HG02623 (cell line): ENCODE results near the gene DLX2.
"Not testable (repeated sequence)": the region's sequence is repeated elsewhere in the genome, so short reads cannot be mapped to it uniquely, and the experiment has no call there.

Source experiments
- ATAC-seq: cut with Tn5 transposase; IDR thresholded peaks from one replicate; pipeline ENCODE4 v1.9.1; 2021; ENCODE audit warnings: moderate library complexity; ENCODE audit not compliant: unreplicated experiment

The DLX2 gene

DNA sequence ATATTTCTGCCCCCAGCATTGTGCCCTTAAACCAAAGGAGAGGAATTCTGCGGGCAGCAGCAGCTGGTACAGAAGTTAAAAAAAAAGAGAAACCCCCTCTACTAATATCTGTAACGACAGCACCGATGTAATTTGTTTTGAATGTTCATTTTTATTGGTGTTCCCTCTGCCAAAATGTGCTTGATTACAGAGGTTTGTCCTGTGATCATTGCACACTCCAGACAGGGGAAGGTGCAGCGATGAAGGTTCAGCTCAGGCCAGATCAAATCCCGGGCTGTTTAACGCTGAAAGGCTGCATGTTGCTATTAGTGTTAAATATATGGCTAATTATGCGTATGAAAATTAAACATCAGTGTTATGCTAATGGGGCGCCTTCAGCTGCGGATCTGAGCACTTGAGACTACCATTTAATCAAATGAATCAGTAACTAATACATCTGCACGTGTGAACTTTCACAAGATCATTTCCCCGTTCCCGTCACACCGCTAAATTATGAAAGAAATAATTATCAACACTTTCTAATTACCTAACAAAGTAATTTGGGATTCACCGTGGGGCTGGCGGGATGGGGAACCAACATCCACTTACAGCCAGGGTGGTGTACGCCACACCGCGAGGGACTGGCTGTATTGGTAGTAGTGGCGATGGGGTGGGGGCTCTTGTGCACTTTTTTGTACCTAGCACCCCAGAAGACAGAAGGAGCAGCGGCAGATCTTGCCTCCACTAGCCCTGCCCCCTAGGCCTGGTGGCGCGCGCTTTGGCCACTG lies 18.9 kb downstream of the DLX2 start:
- no peak for ATAC-seq

DNA sequence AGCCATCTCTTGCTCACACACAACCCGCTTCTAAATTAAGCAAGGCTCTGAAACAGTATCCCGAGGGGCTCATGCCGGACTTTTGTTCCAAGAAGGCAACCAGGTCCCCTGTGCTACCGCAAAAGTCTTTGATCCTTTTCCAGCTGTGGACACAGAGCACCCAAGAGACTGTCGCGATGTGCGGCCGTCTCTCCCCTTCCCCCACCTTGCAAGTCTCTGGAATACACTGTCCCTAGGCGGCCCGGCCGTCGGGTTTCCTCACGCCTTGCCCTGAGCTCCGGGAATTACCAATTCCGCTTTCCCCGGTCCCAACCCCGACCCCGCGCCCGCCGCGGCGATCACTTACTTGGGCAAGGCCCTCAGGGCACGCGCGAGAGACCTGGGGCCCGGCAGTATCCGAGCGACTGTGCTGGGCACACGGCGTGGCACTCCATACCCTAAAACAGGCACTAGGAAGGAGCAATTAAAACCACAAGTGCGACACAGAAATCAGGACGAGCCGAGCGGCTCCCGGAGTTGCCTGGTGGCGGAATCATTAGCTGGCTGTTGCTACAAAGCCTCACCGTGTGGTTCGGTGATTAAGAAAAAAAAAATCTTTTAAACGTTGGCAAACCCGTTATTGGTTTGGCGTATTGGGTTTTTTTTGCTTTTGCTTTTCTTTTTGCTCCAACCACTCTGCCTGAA lies 19.6 kb downstream of the DLX2 start:
- no peak for ATAC-seq

DNA sequence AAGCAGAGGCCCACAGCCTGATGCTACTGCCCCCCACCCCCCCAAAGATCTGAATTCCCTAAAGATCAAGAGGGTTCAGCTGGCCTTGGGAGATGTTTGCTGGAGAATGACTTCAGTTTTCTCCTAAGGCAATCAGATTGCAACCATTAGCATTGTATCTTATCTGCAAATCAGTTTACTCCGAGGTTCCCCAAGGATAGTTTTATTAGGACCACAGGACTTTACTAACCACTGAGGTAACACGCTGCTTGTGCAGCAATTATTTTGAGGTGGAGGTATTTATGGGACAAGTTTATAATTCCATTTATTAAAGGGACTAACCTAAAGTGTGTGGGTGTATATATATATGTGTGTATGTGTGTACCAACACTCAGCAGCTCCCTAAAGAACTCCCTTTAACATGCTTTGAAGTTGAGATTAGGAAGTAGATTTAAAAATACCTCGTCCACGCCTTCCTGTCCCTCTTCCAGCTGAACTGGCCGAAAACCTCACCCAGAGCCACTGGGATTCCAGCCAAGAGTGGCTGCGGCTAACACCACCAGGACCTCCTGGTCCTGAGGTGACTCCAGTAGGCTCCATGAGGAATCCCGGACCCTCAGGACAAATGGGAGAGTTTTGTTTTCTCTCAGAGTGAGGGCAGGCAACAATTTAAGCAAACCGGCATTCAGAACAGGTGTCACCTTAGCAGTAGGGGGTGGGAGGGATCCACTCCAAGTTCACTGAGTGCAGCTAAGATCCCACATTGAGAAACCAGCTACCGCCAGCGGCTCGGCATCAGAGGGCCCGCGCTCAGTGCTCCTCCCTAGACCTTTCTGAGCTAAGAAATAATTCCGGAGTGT lies 20.4 kb downstream of the DLX2 start:
- ATAC-seq = no peak

DNA sequence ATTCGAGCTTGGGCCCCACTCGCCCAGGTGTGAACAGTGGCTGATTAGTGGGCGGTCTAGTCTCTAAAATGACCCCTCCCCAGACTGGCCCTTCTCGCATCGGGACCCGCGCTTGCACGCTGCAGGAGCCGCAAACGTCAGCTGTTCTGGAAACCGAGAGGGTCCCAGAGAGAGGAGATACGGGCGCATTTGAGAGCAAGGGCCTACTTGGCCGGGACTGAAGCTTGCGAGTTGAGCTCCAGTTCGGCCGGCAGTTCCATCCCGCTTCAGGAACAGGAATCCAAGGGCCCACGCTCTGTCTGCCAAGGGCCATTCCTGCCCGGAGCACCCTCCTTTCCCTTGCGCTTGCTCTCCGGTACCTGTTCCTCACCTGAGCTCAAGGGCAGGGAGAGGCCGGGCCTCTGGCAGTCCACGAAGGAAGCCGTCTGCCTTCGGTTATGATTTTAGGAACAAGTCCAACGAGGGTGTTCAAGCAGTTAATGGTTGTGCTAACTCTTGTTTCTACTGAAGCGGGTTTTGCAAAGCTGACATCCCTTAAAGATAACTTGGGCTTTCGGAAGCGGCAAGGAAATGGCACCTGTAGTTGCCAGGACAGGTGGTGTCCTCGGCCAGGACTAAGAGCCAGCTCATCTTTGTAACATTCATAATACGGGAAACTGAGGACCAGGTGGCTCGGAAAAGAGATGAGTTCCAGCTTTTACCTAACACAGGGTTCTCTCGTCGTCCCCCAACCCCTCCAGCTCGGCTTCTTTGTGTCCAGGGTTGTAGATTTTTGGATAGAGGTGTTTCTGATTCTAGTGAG lies 21.3 kb downstream of the DLX2 start:
- ATAC-seq = no peak

DNA sequence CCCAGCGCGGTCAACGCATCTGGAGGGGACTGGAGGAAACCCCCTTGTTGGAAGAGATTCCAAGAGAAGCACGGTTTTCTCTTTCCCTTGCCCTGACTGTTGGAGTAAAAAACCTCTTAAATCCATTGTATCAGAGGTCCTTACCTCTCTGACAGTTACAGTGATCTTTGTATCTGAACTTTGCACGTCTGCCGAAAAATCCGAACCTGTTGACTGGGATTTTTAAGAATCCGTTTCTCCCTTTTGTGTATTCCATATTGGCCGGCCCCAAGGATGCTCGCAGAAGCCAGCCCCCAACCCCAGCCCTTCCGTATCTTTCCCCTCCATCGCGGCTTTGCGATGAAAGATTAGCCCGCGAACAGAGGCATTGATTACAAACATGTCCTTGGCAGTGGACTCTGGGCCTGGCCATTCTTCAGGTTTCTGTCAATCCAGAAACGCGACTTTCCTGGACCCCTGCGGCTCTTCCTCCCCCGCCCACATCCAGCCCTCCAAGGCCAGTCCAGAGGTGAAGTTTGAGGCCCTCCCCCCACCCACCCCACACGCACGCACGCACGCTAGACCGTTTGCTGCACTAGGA lies 22.0 kb downstream of the DLX2 start:
- no peak for ATAC-seq

DNA sequence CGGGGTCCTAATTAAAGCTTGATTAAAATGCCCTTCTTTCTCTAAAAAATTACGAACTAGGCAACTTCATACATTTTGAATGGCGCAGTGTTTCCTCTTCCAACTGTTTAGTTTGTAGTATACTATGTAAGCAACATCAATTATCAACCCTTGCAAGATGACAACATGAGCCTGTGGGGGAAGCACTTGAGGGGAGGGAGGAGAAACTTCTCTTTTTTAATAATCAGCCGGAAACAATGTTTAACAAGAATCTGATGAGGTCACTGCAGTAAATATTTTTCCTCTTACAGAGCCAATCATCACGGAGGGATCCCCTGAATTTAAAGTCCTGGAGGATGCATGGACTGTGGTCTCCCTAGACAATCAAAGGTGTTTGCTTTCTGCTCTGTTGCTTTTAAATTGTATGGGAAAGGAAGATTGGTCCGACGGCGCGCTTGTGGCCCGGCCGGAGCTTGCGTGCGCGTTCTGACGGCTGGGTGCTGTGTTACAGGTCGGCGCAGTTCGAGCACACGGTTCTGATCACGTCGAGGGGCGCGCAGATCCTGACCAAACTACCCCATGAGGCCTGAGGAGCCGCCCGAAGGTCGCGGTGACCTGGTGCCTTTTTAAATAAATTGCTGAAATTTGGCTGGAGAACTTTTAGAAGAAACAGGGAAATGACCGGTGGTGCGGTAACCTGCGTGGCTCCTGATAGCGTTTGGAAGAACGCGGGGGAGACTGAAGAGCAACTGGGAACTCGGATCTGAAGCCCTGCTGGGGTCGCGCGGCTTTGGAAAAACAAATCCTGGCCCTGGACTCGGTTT lies 22.7 kb downstream of the DLX2 start:
- ATAC-seq = no peak

DNA sequence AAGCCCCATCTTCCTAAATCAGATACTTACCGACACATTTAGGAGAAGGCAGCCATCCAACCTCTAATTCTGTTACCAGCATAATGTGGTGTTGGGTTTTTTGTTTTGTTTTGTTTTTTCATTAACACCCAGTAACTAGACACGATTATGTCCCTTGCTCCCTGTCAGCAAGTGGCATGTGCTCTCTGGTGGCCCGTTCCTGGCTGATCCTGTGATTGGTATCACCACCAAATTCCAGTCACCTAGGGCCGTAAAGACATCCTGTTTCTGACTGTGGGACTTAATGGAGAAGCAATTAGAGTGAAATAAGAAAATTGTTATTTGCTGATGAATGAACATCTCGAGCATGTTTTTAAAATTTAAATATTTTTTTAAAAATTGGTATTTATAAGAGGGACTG lies 23.3 kb downstream of the DLX2 start:
- no peak for ATAC-seq

DNA sequence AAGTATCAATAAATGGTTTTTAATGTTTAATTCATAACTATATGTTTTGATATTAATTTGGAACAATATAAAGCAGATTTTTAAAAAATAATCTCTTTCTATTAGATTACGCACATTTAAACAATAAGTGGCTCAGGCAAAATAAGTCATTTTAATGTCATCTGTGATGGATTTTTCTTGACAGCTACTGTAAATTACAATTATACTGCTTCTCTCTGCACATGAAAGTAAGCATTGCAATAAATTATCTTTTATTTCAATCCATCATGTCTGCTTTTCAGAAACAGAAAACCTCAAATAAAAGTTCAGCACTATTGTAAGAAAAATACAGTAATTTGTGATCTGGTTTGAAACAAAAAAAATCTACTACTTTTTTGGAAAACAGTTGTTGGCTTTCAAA lies 28.4 kb downstream of the DLX2 start:
- no peak for ATAC-seq

DNA sequence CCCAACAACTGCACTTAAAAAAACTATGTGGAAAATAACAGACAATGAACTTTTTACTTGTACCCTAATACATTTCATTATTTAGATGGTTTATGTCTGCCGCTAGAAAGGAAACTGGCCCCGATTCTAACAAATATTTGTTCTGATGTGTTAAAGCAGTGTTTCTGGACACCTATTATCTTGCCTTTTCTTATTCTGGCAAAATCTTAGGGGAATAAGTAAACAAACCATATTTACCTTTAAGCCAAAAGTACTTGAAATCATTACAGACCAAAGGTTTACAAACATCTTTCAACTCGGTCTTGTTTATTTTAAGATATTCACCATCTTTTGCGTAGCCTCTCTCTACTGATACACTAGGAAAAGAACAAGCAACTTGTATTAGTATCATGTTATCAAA lies 29.2 kb downstream of the DLX2 start:
- ATAC-seq = no peak

DNA sequence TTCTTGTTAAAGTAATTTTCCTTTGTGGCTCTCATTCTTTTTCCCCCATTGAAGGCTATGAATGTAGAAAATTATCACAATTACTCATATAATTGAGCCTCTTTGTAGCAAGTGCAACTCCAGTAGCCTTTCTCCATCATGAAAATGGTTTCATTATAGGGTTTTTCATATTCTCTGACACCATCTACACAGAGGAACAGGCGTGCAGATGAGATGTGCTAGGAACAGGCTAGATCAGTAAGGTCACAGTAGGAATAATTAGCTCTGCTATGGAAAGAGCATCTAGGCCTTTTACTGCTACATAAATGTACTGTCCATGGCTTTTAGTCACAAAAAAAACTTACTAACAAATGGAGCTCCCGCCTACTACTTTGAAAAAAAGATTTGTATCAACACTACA lies 30.0 kb downstream of the DLX2 start:
- no peak for ATAC-seq

DNA sequence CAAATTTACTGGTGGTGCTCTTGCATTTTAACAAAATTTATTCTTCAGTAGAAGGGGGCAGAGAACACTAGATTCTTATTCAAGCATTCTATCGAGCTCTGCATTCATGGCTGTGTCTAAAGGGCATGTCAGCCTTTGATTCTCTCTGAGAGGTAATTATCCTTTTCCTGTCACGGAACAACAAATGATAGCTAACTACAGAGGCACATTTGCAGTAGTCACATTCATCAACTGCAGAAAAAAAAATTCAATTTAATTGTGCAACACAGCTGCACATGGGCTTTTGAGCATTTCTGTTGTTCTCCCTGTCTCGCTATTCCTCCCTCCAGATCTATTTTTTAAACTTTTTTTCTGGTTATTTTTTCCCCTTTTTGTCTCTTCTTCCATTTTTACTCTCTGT lies 30.4 kb downstream of the DLX2 start:
- ATAC-seq = no peak

DNA sequence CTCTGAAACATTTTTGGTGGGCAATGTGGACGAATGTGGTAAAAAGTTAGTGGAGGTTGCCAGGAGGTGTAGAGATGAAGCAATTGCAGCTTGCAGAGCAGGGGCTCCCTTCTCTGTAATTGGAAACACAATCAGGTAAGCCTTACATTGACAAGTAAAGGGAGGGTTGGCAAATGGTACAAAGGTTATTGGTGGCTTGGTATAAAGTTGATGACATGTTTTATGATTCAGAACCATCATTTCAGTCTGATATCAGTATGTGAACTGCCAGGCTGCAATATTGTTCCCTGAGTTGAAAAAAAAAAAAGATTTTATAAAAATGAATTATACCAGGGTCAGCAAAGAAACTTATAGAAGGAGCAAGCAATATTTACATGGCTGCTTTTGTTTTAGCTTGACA lies 31.8 kb downstream of the DLX2 start:
- no peak for ATAC-seq

DNA sequence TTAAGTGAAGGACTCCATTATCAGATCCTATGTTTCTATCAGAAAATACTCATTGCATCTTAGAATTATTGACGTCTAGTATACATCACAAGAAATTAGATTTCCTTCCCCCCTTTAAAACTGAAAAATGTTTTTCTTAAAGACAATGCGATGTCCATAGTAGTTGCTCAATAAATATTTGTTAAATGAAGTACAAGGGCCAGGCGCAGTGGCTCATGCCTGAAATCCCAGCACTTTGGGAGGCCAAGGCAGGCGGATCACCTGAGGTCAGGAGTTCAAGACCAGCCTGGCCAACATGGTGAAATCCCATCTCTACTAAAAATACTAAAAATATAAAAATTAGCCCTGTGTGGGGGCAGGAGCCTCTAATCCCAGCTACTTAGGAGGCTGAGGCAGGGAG lies 34.8 kb downstream of the DLX2 start:
- not testable (repeated sequence) for ATAC-seq

DNA sequence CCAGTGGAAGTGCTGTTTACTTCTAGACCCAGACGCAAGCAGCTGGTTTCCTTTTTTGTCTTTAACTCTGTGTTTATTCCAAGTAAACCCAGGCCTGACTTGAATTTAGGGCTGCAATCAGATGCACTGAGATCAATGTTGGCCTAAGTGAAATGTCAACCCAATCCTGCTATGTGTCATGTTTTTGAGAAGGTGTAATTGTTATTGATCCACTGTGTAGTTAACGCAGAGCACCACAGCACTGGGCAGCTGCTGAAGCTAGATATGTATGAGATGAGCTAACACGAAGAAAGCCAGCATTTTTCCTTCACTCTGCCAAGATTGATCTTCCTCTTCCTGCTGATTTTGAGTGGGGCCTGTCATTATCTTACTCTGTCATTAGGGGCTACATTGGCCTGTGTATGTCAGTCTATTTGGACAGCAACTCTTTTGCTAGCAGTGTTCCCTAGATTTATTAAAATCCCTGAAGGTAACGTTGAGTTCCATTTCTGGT lies 36.3 kb downstream of the DLX2 start:
- no peak for ATAC-seq

DNA sequence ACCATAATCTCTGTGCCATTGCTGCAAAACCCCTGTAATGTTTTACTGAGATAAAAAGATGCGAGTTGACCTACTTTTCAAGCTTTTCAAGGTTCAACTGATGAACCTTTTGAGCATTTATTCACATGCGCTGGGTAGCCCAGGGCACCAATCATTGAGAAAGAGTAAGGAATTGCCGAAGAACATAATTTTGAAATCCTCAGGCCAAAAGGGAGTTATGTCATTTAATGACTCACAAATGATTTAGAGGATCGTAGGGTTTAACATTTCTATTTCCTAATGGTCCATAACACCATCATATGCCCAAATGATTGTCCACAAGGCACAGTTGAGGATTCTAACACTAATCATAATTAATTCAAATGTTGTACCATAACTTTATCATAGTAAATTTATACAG lies 37.6 kb downstream of the DLX2 start:
- no peak for ATAC-seq

DNA sequence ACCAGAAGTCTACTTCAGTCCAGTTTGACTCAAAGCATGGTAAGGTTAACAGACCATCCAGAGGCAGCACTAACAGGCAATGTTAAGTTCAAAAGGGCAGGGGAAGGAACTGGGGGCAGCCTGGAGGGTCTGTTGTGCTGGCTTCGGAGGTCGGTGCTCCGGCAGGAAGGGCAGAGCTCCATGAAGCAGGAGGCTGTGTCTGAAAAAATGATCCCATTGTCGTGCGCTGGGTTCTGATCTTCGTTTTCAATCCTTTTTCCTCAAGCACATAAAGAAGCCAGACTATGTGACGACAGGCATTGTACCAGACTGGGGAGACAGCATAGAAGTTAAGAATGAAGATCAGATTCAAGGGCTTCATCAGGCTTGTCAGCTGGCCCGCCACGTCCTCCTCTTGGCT lies 39.3 kb downstream of the DLX2 start:
- ATAC-seq = no peak

DNA sequence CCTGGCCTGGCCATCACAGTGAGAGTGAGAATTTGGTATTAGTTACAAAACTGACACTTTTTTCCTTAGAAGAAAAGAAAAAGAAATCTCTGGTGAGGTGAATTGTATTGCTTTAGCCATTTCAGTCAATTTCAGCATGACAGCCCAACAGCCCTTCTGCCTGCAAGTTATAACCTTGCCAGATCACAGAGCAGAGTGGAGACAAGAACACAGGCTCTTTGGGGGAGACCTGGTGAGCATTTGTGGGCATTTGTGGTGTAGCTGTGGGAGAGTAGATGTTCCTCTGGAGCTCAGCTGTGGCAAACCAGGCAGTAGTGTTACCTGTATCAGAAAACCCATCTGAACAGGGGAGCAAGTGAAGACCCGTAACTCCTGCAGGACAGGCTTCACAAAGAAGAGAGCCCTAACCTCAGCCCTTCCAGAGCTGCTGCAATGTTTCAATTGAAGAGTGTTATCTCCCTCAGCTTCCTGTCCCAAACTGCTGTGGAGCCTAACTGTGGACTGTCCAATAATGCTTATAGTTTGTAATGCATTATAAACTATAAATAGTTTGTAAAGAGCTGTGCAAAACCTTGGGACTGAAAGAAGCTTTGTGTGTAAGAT lies 40.2 kb downstream of the DLX2 start:
- no peak for ATAC-seq

DNA sequence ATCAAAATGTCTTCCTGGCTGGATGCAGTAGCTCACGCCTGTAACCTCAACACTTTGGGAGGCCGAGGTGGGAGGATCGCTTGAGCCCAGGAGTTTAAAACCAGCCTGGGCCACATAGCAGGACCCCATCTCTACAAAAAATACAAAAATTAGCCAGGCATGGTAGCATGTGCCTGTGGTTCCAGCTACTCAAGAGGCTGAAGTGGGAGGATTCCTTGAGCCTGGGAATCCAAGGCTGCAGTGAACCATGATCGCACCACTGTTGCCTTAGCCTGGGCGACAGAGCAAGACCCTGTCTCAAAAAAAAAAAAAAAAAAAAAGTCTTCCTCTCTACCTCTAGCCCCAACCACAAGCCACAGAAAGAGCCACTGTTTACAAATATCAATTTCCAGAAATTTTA lies 42.6 kb downstream of the DLX2 start:
- ATAC-seq = not testable (repeated sequence)

DNA sequence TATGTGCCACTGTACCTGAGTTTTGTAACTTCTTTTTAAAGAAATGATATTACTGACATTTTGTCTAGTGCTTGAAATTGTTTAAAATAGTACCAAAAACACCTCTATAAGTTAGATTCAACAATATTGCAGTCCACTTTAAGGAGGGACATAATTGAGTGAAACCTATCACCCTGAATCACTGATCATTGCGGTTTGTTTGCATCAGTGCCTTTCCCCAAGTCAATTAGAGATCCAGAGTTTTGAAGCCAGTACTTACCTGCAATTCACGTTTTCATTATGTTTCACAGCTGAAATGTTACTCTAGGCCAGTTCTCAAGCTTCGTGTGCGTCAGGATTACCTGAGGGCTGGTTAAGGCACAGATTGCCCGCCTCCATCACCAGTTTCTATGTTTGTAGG lies 44.0 kb downstream of the DLX2 start:
- ATAC-seq = no peak
